ENCODE measurements around the gene PTPDC1.

Gene PTPDC1, protein sequence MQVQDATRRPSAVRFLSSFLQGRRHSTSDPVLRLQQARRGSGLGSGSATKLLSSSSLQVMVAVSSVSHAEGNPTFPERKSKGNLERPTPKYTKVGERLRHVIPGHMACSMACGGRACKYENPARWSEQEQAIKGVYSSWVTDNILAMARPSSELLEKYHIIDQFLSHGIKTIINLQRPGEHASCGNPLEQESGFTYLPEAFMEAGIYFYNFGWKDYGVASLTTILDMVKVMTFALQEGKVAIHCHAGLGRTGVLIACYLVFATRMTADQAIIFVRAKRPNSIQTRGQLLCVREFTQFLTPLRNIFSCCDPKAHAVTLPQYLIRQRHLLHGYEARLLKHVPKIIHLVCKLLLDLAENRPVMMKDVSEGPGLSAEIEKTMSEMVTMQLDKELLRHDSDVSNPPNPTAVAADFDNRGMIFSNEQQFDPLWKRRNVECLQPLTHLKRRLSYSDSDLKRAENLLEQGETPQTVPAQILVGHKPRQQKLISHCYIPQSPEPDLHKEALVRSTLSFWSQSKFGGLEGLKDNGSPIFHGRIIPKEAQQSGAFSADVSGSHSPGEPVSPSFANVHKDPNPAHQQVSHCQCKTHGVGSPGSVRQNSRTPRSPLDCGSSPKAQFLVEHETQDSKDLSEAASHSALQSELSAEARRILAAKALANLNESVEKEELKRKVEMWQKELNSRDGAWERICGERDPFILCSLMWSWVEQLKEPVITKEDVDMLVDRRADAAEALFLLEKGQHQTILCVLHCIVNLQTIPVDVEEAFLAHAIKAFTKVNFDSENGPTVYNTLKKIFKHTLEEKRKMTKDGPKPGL

DNA sequence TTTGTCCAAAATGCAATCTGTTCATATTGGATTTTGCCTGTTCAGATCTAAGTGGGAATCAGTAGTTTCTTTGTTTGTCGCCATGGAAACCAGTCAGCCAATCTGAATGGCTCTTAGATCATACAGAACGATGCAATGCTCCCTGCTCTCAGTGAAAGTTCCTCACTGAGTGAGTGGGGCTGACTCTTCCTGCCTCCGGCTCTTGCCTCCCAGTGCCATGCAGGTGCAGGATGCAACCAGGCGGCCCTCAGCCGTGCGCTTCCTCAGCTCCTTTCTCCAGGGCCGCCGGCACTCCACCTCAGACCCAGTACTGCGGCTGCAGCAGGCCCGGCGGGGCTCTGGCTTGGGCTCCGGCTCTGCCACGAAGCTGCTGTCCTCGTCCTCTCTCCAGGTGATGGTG is at the start of gene PTPDC1:
Gene PTPDC1, plus strand, starts transcription at position 151 of the 400 bp plus-strand sequence. Its CDS starts 67 bp downstream, at position 218.
- DNase-seq, result no peak

DNA sequence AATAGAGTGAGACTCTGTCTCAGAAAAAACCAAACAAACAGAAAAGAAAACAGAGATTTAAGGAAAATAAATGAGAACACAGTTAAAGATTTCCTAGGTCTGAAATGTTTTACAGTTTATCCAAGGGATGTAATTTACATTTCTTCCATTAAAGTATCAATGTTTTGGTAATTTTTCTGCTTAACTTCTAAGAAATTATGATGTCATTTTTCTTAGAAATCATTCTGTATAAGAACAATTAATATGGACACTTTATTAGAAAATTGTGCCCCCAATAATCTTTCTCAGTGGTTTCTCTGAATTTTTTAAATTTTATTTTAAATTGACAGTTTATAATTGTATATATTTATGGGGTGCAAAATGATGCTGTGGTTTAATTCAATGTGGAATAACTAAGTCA is 49.8 kb upstream of the PTPDC1 start:
- DNase-seq, result no peak

DNA sequence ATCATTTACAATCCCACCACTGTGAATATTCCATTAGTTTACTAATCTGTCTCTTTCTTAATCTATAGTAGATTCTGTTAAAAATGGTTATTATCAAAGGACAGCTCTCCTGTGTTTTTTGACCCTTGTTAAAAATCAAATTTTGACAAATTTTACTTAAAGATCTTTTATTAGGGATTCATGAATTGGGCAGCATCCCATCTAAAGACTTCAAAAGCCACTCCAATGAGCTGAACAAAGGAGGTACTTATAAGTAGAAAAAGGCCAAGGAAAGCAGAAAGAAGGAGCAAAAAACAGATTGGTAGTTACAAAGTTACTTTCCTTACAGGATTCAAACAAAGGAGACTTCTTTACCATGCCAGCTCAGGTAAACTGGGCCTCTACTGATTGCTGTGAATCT is 44.5 kb upstream of the PTPDC1 start:
- no peak for DNase-seq

DNA sequence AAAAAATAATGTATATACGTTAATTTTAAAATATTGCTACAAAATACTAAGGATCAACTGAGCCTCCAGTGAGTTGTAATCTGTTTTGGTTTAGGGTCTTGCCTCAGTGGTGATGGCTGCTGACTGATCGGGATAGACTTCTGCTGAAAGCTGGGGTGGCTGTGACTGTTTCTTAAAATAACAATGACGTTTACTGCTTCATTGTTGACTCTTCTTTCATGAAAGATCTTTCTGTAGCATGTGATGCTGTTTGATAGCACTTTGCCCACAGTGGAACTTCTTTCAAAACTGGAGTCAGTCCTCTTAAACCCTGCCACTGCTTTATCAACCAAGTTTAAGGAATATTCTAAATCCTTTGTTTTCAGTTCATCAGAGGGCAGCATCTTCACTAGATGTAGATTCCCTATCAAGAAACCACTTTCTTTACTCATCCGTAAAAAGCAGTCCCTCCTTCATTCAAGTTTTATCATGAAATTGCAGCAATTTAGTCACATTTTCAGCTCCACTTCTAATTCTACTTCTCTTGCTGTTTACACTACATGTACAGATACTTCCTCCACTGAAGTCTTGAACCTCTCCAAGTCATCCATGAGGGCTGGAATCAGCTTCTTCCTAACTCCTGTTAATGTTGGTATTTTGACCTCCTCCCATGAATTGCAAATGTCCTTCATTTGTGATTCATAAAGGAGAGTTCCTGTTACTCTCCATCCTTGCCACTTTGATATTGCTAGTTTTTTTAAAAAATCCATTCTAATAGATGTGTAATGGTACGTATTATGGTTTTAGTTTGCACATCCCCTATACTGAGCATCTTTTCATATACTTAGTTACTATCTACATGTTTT is 41.5 kb upstream of the PTPDC1 start:
- DNase-seq, result no peak

DNA sequence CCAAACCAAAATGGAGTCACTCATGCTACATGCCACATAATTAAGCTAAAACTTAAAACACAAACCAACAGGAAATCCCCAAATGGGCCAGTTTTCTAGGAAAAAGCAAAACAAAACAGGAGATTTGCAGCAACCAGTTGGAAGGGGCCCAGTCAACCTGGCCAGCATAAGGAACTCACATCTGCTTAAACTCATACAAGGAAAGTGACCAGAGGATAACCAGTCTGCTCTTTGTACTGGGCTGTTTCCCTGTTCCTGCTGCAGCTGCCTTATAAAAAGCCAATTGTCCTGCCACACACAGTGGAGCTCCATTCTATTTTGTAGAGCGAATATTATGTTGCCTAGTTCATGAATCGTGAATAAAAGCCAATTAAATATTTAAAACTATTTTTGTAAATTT is 29.5 kb upstream of the PTPDC1 start:
- DNase-seq, result no peak

DNA sequence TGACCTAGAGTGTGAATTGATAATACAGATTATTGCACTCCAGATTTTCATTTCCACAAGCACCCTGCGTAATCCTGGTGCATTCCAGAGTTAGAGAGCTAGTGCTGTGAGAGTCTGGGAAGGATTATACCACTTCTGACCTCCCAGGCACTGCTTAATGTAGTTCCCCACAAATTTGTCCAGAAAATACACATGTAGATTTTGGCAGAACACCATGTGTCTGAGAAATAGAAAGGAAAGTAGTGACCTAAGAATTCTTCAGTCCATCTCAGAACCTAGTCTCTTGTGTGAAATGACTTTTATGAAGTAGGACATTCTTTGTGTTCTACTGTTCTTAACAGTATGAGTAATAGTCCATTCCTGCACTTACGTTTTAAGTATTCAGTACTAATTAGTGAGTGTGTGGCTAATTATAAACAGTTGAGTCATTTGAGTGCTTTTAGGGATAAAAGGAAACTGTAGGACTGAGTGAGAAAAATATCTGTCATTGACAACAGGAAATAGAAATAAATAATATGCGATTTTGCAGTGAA is 27.8 kb upstream of the PTPDC1 start:
- DNase-seq, result no peak

DNA sequence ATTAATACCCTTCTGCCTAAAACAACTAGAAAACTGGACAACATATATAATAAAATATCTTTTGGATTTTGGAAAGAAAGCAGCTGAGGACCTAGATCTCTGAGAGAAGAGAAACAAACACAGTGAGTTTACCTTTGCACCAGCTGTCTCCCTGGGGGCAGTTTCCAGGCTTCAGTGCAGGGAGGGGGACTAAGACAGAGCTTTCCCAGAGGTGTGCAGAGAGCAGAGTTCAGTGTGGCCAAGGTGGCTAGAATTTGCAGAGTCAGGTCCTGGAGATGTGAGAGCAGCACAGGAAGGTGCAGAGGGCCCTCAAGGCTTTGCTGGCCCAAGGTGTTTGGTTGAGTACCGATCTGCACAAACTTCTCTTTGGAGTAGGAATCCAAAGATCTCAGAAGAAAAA is 26.3 kb upstream of the PTPDC1 start:
- DNase-seq, result no peak

DNA sequence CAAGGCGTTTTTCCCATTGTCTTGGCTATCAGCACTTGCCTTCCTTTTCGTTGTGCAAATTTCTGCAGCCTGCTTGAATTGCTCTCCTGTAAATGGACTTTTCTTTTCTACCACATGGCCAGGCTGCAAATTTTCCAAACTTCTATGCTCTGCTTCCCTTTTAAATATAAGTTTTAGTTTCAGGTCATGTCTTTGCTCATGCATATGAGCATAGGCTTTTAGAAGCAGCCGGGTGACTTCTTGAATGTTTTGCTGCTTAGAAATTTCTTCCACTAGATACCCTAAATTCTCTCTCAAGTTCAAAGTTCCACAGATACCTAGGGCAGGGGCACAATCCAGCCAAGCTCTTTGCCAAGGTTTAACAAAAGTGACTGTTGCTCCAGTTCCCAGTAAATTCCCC is 22.4 kb upstream of the PTPDC1 start:
- no peak for DNase-seq

DNA sequence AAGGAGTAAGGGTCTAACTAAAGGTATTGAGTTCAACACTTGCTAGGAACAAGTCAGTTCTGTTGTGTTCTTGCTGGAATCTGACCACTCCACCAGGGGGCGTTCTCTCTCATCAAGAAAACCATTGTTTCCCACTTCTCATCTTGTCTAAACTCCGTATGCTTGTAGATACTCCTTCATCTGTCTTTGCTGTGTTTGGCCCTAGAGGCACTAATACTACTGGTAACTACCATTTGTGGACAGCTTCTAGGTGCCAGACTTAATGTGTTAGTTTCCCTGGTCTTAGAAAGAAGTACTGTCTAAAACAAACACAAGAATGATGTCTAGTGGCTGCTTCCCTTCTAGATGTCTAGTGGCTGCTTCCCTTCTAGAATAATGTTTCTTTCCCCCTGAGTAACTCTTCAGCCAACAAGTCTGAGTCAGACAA is 18.7 kb upstream of the PTPDC1 start:
- no peak for DNase-seq

DNA sequence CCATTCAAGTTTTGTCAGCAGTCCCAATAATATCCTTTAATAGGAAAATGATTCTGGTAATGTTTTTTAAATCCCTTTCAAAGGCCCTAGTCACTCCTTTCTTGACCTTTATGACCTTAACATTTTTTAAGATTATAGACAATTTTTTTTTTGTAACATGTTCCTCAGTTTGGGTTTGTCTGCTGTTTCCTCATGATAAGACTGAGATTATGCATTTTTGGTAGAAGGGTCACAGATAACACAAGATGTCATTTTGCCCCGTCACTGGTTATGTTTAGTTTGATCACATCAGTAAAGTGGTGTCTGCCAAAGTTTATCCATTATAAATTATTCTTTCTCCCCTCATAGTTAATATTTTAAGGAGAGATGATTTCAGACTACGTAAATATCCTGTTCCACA is 16.0 kb upstream of the PTPDC1 start:
- no peak for DNase-seq

DNA sequence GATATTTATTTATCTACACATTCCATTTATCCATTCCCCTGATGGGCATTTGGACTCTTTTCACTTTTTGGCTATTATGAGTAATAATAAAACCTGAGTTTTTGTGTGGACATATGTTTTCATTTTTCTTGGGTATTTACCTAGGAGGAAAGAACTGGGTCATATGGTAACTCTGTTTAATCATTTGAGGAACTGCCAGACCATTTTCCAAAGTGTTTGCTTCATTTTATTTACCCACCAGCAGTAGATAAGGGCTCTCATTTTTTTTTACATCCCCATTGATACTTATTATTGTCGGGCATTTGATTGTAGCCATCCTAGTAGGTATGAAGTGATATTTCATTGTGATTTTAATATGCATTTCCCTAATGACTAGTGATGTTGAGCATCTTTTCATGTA is 7.7 kb upstream of the PTPDC1 start:
- no peak for DNase-seq

DNA sequence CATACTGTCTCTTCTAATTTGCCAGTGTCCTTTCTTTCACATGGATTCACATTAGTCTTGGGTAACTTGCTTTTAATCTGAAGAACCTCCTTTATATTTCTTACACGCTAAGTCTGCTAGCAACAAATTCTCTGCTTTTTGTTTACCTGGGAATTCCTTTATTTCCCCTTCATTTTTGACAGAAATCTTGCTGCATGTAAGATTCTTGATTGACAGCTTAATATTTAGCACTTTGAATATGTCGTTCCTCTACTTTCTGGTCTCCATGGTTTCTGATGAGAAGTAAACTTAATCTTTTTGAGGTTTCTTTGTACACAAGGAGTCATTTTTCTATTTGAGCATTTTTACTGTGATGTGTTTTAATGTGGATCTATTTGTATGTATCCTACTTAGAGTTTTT is 6.2 kb upstream of the PTPDC1 start:
- DNase-seq, result no peak

DNA sequence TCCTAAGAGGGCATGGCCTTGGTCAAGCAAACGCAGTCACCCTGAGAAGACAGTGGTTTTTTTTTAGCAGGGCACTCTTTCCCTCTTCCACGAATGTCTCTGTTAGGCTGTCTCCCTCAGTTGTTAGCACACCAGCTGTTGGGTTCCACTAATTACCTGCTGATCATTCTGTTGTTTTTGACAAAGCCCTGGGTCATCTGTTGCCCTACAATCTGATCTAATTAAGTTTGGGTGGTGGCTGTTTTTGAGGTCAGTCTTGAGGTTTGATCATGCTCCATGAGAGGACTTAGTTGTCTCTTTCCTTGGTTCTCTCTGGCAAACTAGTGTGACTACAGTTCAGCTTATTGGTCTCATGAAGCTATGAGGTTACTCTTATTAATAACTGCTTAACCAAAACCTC is 5.0 kb upstream of the PTPDC1 start:
- DNase-seq, result no peak

DNA sequence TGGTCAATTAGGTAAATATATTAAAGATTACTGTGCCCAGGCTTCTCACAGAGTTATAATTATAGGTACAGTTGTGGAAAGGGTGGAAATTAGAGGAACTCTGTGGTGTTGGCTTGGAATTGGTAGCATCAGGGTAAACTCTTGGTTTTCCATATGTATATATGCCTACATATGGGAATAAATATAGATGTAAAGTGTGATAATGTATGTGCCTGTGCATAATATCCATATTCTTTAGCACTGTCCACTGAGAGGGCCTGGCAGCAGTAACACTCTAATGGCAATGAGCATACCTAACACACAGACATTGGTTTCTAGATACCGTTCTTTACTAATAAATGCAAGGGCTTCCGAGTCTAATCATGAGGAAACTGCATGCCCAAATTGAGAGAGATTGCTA is 4.0 kb upstream of the PTPDC1 start:
- DNase-seq, result no peak

DNA sequence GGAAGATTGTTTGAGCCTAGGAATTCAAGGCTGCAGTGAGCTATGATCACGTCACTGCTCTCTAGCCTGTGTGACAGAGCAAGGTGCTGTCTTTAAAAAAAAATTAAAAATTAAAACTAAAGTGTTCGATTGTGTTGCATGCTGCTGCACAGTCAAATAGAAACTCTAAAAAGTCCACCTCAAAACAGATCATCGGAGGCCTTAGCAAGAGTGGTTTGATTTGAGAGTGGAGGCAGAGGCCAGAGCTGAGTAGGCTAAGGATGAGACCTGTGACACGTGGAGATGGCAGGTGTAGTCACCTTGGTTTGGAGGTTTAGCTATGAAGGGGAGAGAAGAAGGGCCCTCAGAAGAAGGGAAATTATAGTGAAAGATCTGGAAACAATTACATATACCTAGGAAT is 2.8 kb upstream of the PTPDC1 start:
- no peak for DNase-seq

DNA sequence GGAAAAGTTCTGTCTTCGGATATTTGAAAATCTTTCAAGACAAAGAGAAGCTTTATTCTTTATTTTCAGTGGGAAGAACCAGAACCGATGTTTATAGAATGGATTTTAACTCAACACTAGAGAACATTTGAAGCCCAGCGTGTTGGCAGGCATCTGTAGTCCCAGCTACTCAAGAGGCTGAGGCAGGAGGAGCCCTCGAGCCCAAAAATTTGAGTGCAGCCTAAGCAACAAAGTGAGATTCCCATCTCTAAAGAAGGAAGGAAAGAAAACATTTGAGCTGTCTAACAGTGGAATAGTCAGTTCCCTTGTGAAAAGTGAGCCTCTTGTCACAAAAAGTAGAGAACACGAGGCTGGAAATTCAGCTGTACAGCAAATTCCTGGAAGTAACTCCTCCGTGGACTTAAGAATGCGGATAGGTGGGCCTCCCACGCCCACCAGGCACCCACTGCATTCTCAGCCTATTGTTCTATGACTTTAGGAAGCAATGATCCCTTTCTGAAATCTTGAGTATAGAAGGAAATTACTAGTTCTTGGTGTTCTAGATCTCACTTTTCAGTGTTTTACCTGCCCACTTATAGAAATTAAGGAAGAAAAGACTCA is 2.3 kb upstream of the PTPDC1 start:
- DNase-seq, result no peak

DNA sequence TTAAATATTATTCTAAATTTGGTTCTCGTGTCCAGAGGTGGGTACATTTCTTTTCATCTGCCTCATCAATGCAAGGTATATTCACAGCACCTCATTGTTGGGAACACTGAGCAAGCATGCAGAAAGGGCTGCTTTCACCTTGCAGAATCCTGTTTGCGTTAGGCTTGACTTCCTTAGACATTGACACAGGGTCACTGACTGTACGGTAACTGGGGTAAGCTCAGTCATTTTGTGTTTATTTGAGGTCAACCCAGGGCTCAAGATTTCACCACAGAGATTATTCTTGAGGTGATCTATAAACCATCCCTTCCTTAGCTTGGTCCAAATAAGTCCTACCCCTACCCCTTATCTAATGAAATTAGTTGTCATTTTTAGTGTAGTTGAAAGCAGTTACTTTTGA is 1.7 kb upstream of the PTPDC1 start:
- no peak for DNase-seq

DNA sequence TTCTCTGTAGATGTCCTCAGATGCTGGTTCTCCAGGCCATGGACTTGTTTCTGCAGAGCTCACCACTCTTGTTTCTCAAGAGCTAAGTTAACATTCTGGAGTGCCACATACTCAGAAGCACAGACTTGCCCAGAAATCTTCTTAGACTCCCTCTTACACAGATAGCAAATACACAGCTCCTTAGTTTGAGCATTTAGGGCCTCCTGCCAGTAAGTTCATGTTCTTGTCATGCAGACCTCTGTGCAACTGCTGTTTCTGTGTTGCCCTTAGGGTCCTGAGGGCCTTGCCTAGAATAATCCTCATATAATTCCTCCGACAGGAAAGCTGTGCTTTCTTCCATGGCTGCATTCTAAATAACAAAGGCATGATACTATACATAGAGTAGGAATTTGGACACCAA is 1.3 kb upstream of the PTPDC1 start:
- no peak for DNase-seq

DNA sequence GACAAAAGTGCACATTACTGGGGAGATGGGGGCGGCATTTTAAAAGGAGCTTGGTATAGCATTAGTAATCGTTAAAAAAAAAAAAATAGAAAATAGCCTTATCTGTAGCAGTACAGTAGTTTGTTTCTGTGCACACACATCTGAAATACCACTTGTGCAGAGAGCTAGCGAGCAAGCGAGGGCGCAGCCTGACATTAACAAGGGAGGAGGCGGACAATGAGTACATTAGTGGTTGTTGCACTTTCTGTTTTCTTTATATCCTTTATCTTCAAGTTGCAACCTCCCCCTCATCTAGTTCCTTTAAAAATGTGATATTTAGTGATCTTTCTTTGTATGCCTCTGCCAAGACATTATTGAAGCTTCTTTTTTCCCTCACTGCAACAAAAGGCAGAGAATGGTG is 880 bp upstream of the PTPDC1 start:
- DNase-seq, result no peak

DNA sequence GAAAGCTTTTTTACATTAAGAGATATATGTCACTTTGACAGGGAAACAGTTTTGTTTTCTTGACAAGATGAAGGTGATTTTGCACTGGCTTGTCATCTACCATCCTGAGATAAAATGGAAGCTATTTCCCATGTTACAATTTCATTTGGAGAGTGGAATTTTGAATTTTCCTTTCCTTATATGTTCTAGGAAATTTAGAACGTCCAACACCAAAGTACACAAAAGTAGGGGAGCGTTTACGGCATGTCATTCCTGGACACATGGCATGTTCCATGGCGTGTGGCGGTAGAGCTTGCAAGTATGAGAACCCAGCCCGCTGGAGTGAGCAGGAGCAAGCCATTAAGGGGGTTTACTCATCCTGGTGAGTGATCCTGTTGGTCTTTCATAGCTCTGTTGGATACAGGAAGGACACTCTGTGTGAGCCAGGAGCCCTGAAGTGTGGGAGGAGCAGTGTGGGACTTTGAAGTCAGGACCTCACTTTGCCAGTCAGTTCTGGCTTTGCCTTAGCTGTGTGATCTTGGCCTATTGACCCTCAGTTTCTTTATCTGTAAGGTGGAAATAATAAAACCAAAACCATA is 887 bp downstream of the PTPDC1 start:
- no peak for DNase-seq

DNA sequence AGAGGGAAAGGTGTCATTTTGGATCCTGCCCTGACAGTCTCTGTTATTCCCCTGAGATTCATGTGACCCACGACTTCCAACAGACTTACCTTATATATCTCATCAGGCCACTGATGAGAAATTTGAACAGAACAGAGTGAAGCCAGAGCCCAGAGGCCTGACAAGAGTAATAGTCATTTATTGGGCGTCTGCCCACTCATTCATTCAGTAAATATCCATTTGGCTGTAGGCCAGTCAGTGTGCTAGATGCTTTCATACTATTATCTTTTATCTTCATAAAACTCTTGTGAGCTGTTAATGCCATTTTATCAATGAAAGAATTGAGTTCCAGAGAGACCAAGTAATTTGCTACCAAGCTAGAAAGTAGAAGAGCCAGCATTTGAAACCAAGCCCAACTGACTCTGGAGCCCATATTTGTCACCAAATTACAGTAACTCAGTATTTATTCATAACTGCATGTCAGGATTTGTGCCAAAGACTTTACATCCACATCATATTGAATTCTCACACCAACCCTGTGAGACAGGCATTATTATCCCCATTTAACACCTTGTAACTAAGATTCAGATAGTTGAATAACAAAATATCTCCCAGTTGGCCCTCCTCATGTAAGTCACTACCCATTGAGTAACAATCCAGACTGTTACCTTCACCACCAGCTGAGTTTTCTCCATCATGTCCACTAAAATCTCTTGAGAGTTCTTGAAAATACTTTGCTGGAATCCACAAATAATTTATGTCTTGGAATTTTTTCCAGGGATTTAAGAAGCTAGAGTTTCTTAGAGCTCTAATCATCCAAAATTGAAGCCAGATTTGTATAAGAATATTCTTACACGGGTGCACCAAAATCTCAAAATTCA is 2.5 kb downstream of the PTPDC1 start:
- DNase-seq, result no peak

Data from NCI-H1436 treated with DMSO at 0.1 percent for 48 hours (cell line).